Measurements from ENCODE around the gene RUVBL2.

DNA sequence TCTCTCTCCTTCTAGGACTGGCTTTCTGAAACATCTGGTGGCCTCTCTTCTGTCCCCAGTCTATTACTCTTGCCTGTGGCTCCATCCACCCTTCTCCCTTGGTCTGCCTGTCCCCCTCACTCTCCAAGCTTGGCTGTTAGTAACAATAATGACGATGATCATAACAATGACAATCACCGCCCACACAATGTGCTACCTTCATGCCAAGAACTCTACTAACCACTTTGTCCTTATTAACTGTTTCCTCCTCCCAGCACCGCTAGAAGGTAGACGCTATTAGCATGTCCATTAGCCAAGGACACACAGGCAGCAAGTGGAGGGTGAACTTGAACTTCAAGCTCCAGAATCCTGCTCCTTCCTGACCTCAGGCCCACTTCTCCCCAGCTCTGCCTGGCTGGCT lies 3.3 kb upstream of the RUVBL2 start:
- TF ChIP-seq GABPA (IDR thresholded peaks at IDR 0.05; ENCODE audit: low read depth) (no peak), POLR2AphosphoS5 (IDR thresholded peaks at IDR 0.05; ENCODE audit: low read depth) (no peak)
- TF ChIP-seq, protein P1, sequence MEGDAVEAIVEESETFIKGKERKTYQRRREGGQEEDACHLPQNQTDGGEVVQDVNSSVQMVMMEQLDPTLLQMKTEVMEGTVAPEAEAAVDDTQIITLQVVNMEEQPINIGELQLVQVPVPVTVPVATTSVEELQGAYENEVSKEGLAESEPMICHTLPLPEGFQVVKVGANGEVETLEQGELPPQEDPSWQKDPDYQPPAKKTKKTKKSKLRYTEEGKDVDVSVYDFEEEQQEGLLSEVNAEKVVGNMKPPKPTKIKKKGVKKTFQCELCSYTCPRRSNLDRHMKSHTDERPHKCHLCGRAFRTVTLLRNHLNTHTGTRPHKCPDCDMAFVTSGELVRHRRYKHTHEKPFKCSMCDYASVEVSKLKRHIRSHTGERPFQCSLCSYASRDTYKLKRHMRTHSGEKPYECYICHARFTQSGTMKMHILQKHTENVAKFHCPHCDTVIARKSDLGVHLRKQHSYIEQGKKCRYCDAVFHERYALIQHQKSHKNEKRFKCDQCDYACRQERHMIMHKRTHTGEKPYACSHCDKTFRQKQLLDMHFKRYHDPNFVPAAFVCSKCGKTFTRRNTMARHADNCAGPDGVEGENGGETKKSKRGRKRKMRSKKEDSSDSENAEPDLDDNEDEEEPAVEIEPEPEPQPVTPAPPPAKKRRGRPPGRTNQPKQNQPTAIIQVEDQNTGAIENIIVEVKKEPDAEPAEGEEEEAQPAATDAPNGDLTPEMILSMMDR (IDR thresholded peaks at IDR 0.05; ENCODE audit: insufficient read depth, low read length) = no peak
- TF ChIP-seq, protein P2, sequence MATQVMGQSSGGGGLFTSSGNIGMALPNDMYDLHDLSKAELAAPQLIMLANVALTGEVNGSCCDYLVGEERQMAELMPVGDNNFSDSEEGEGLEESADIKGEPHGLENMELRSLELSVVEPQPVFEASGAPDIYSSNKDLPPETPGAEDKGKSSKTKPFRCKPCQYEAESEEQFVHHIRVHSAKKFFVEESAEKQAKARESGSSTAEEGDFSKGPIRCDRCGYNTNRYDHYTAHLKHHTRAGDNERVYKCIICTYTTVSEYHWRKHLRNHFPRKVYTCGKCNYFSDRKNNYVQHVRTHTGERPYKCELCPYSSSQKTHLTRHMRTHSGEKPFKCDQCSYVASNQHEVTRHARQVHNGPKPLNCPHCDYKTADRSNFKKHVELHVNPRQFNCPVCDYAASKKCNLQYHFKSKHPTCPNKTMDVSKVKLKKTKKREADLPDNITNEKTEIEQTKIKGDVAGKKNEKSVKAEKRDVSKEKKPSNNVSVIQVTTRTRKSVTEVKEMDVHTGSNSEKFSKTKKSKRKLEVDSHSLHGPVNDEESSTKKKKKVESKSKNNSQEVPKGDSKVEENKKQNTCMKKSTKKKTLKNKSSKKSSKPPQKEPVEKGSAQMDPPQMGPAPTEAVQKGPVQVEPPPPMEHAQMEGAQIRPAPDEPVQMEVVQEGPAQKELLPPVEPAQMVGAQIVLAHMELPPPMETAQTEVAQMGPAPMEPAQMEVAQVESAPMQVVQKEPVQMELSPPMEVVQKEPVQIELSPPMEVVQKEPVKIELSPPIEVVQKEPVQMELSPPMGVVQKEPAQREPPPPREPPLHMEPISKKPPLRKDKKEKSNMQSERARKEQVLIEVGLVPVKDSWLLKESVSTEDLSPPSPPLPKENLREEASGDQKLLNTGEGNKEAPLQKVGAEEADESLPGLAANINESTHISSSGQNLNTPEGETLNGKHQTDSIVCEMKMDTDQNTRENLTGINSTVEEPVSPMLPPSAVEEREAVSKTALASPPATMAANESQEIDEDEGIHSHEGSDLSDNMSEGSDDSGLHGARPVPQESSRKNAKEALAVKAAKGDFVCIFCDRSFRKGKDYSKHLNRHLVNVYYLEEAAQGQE (IDR thresholded peaks at IDR 0.05; ENCODE audit: insufficient replicate concordance, low read depth) = no peak
